KOPT-K1 (cell line): ENCODE data around the gene REXO5.

Experiments used
- H3K27ac ChIP-seq: fragments of 200-600 bp; sonication (generic); 2 replicates; pipeline ENCODE4 v1.5.1; 2016; ENCODE audit warnings: antibody characterized with exemption, mild to moderate bottlenecking, low read depth, low read length; ENCODE audit not compliant: poor library complexity, severe bottlenecking
- H3K36me3 ChIP-seq: fragments of 200-600 bp; sonication (generic); 2 replicates; pipeline ENCODE4 v1.5.1; 2017; ENCODE audit warnings: antibody characterized with exemption, mild to moderate bottlenecking, low read length, moderate library complexity; ENCODE audit not compliant: insufficient read depth
- H3K9me3 ChIP-seq: fragments of 200-600 bp; sonication (generic); 2 replicates; pipeline ENCODE4 v1.5.1; 2017; ENCODE audit warnings: antibody characterized with exemption, low read length, mild to moderate bottlenecking; ENCODE audit not compliant: insufficient read depth, poor library complexity, severe bottlenecking

The REXO5 gene

DNA sequence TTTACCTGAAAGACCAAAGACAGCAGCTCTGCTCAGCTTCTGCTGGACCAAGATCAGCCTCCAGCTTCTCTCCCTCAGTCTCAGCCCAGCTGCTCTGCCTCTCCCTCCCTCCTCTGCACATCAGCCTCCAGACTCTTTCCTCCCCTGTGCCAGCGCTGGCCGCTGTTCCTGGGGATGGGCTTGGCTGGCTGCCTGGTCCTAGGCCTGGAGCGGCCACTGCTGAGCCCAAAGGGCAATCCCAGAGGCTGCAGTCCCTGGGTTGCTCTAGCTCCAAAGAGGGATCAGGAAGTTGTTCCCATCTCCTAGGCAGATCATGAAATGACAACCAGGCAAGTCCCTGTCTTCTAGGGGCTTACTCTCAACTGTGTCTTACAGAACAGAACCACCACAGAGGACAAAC is 62.6 kb downstream of the REXO5 start:
- Histone ChIP-seq H3K9me3 (no peaks in the 10 kb centered on the region), H3K36me3 (no peaks in the 10 kb centered on the region), H3K27ac (no peak overlapping the region)

- H3K36me3 ChIP-seq = no peaks in the 10 kb centered on the region
- no peak overlapping the region for H3K27ac ChIP-seq
Measured at GRCh38 chr16:20870122-20870820, 63.9 kb downstream of the REXO5 start.

GRCh38 chr16:20871258-20871657 is 64.9 kb downstream of the REXO5 start:
- no peaks in the 10 kb centered on the region for H3K36me3 ChIP-seq
- no peaks in the 10 kb centered on the region for H3K9me3 ChIP-seq
- H3K27ac ChIP-seq = no peak overlapping the region

More at GRCh38 chr16:20870122-20870820, 63.9 kb downstream of the REXO5 start:
- H3K9me3 ChIP-seq = no peaks in the 10 kb centered on the region

GRCh38 chr16:20871941-20872815 is 65.9 kb downstream of the REXO5 start:
- Histone ChIP-seq H3K9me3 (no peaks in the 10 kb centered on the region), H3K27ac (peak overlapping the region; percentile 21), H3K36me3 (no peaks in the 10 kb centered on the region)

DNA sequence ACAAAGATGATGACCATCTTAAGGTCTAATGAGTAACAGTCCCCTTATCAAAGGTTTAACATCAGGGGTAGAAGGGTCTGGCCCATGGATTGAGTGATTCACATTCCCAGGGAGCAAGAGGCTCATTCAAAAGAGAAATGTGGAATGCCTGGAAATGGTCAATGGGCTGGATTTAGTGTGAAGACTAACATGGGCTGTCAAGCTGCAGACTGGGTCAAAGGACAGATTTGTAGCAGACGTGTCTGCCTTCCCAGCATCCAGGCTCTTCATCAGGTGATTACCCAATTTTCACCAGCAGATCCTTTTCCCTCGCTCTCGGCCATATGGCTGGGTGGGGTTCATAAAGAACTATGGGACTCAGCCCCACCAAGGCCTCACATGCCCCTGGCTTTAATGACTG is 67.0 kb downstream of the REXO5 start:
- H3K9me3 ChIP-seq = no peaks in the 10 kb centered on the region
- H3K27ac ChIP-seq = peak overlapping the region; percentile 42
- H3K36me3 ChIP-seq = no peaks in the 10 kb centered on the region

- Histone ChIP-seq H3K27ac (peak overlapping the region; percentile 42), H3K36me3 (no peaks in the 10 kb centered on the region), H3K9me3 (no peaks in the 10 kb centered on the region)
Measured at GRCh38 chr16:20874088-20874581, 67.8 kb downstream of the REXO5 start.

DNA sequence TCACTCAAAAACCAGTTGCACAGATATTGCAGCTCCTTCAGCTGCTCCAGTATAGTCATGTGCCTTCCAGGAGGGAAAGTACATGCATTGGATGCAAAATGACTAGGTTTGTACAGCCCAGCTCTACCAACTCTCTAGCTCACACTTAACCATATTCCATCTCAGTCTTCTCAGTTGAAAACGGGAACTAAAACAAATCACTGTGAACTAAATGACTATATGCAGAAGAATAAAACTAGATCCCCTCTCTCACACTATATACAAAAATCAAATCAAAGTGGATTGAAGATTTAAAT is 69.0 kb downstream of the REXO5 start:
- H3K9me3 ChIP-seq = no peaks in the 10 kb centered on the region
- no peak overlapping the region for H3K27ac ChIP-seq
- no peaks in the 10 kb centered on the region for H3K36me3 ChIP-seq

- no peak overlapping the region for H3K27ac ChIP-seq
- no peaks in the 10 kb centered on the region for H3K36me3 ChIP-seq
- H3K9me3 ChIP-seq = no peaks in the 10 kb centered on the region
Measured at GRCh38 chr16:20878682-20879147, 72.4 kb downstream of the REXO5 start.

- H3K9me3 ChIP-seq = no peaks in the 10 kb centered on the region
- no peaks in the 10 kb centered on the region for H3K36me3 ChIP-seq
- no peak overlapping the region for H3K27ac ChIP-seq
Measured at GRCh38 chr16:20879175-20880040, 73.1 kb downstream of the REXO5 start.

- H3K27ac ChIP-seq = no peak overlapping the region
- H3K9me3 ChIP-seq = no peaks in the 10 kb centered on the region
- no peaks in the 10 kb centered on the region for H3K36me3 ChIP-seq
Measured at GRCh38 chr16:20880867-20881502, 74.7 kb downstream of the REXO5 start.

GRCh38 chr16:20881503-20881878 is 75.2 kb downstream of the REXO5 start:
- no peaks in the 10 kb centered on the region for H3K36me3 ChIP-seq
- H3K9me3 ChIP-seq = no peaks in the 10 kb centered on the region
- H3K27ac ChIP-seq = no peak overlapping the region

DNA sequence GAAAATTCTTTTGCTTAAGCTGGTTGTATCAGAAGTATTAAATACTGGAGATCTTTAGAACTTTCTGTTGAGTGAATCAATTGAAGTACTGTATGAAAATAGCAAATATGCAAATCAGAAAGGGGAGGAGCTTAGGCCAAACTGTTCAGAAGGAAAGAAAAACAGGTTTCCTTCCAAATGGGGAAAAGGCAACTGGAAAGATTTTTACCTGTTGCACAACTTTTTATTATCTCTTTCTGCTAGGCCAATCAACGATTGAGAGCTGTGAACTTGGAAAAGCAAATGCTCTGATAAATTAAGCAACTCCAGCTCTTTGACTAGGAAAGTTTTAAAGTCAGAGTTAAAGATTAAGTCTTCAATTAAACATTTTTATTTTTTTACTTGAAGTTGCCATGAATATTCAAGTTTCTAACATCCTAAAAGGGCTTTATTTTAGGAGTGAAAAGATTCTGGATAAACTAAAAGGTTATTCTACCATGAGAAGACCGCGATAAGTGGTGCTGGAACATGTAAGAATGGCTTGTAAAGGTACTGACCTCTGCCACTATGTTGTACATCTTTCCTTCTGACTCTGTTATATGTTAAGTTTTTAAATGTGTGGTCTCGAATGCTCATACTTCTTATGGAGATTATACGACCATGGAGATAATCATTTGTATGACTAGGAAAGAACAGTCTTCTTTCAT is 77.4 kb downstream of the REXO5 start:
- Histone ChIP-seq H3K9me3 (no peaks in the 10 kb centered on the region), H3K36me3 (no peaks in the 10 kb centered on the region), H3K27ac (no peak overlapping the region)

DNA sequence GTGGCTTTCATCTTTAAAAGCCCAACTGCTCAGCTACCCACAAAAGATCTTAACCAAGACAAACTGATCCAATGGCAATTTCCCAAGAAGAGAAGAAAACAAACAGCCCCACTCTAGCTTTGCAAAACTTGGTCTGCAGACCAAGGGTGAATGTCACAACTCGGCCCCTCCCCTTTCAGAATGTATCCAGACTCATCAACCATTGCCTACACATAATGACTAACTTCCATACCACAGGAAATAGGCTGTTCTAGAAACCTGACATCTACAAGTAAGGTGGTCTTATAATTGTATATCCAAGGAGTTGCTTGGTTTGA is 77.9 kb downstream of the REXO5 start:
- H3K27ac ChIP-seq = peak overlapping the region; percentile 1
- H3K9me3 ChIP-seq = no peaks in the 10 kb centered on the region
- H3K36me3 ChIP-seq = no peaks in the 10 kb centered on the region

GRCh38 chr16:20886320-20886719 is 80.0 kb downstream of the REXO5 start:
- no peak overlapping the region for H3K27ac ChIP-seq
- H3K36me3 ChIP-seq = no peaks in the 10 kb centered on the region
- H3K9me3 ChIP-seq = no peaks in the 10 kb centered on the region
